ENCODE measurements around the gene BPIFB3. TPM values are rescaled to one million over a fixed set of nuclear protein-coding genes. Genes with fewer than 3 reads are reported as not detected.

The BPIFB3 gene
- total RNA-seq, 1 experiment from 2014 or later = not detected

DNA sequence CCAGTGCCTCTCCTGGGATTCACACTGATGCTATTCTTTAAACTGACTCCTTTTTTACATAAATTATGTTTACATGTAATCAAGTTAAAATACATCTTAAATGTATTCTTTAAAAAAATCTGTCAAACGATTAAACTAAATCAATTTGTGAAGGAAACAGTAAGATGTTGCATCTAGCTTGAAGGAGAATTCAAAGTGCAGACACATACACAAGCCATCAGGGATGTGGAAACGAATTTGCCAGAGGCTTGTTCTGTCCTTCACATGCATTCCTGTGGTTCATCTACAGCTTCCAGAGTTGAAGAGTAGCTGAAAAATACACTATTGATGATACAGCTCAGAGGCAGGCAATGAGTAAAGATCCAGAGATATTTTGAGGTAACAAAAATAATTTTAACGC, 7.3 kb upstream of the BPIFB3 start:
- H3K4me1 ChIP-seq (ENCODE audit: control insufficient read depth, insufficient read depth, low read length) = no peaks in the 10 kb centered on the region
- in situ Hi-C loops (cut with HindIII; ENCODE audit: low pct_unique_long_range_greater_than_20kb, low sequenced_read_pairs) = no loop called here
- no peak overlapping the region for H3K4me3 ChIP-seq (ENCODE audit: low read depth in 2 of 2, low read length in 2 of 2)
- TF ChIP-seq, protein P1, sequence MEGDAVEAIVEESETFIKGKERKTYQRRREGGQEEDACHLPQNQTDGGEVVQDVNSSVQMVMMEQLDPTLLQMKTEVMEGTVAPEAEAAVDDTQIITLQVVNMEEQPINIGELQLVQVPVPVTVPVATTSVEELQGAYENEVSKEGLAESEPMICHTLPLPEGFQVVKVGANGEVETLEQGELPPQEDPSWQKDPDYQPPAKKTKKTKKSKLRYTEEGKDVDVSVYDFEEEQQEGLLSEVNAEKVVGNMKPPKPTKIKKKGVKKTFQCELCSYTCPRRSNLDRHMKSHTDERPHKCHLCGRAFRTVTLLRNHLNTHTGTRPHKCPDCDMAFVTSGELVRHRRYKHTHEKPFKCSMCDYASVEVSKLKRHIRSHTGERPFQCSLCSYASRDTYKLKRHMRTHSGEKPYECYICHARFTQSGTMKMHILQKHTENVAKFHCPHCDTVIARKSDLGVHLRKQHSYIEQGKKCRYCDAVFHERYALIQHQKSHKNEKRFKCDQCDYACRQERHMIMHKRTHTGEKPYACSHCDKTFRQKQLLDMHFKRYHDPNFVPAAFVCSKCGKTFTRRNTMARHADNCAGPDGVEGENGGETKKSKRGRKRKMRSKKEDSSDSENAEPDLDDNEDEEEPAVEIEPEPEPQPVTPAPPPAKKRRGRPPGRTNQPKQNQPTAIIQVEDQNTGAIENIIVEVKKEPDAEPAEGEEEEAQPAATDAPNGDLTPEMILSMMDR (IDR thresholded peaks at IDR 0.05) = no peak
- TF ChIP-seq POLR2AphosphoS5 (IDR thresholded peaks at IDR 0.05; ENCODE audit: low read depth, low read length) (no peak), TCF7L2 (IDR thresholded peaks at IDR 0.05; ENCODE audit: low read depth, low read length) (no peak), REST (IDR thresholded peaks at IDR 0.05; ENCODE audit: insufficient read depth in 1 of 2, low read depth in 2 of 2, low read length in 1 of 2) (no peak), SIN3A (IDR thresholded peaks at IDR 0.05; ENCODE audit: borderline replicate concordance, insufficient read depth, low read depth, low read length) (no peak)
- H3K36me3 ChIP-seq (ENCODE audit: control insufficient read depth, insufficient read depth, low read length) = no peaks in the 10 kb centered on the region
- ChIA-PET POLR2A (no interaction called here), CTCF (no interaction called here)
- no peaks in the 10 kb centered on the region for H3K9me3 ChIP-seq (ENCODE audit: control insufficient read depth, insufficient read depth, low read depth, low read length)
- H3K27me3 ChIP-seq (ENCODE audit: control insufficient read depth, insufficient read depth, low read length) = no peaks in the 10 kb centered on the region
- no TSS peak for BruUV-seq (replicated peaks)
- no peak overlapping the region for H3K27ac ChIP-seq (ENCODE audit: low read length)
- ATAC-seq (no peak), DNase-seq (ENCODE audit: low read depth, low spot score) (no peak)
- intact Hi-C loops (cut with micrococcal nuclease; ENCODE audit: unreplicated experiment) = no loop called here

GRCh38 chr20:33051333-33051732, 2.4 kb upstream of the BPIFB3 start:
- BruUV-seq (replicated peaks) = no TSS peak
- ATAC-seq = no peak
- POLR2A ChIA-PET = no interaction called here

More at GRCh38 chr20:33051333-33051732, 2.4 kb upstream of the BPIFB3 start:
- Histone ChIP-seq H3K27ac (ENCODE audit: low read length) (no peak overlapping the region), H3K36me3 (ENCODE audit: control insufficient read depth, insufficient read depth, low read length) (no peaks in the 10 kb centered on the region), H3K4me1 (ENCODE audit: control insufficient read depth, insufficient read depth, low read length) (no peaks in the 10 kb centered on the region), H3K4me3 (ENCODE audit: low read depth in 2 of 2, low read length in 2 of 2) (no peak overlapping the region), H3K27me3 (ENCODE audit: control insufficient read depth, insufficient read depth, low read length) (no peaks in the 10 kb centered on the region), H3K9me3 (ENCODE audit: control insufficient read depth, insufficient read depth, low read depth, low read length) (no peaks in the 10 kb centered on the region)
- intact Hi-C loops (cut with micrococcal nuclease; ENCODE audit: unreplicated experiment) = no loop called here
- TF ChIP-seq, protein P1 (IDR thresholded peaks at IDR 0.05) = no peak
- no peak for TF ChIP-seq POLR2AphosphoS5 (IDR thresholded peaks at IDR 0.05; ENCODE audit: low read depth, low read length)
- no peak for TF ChIP-seq TCF7L2 (IDR thresholded peaks at IDR 0.05; ENCODE audit: low read depth, low read length)
- no peak for TF ChIP-seq REST (IDR thresholded peaks at IDR 0.05; ENCODE audit: insufficient read depth in 1 of 2, low read depth in 2 of 2, low read length in 1 of 2)
- no peak for TF ChIP-seq SIN3A (IDR thresholded peaks at IDR 0.05; ENCODE audit: borderline replicate concordance, insufficient read depth, low read depth, low read length)
- DNase-seq (ENCODE audit: low read depth, low spot score) = no peak
- in situ Hi-C loops (cut with HindIII; ENCODE audit: low pct_unique_long_range_greater_than_20kb, low sequenced_read_pairs) = no loop called here
- CTCF ChIA-PET = no interaction called here

Measured in Panc1 (cell line).